Progenitor cell of endocrine pancreas (in vitro differentiated cells): ENCODE measurements around the gene EIF5B. TPM values are rescaled to one million over a fixed set of nuclear protein-coding genes. Genes with fewer than 3 reads are reported as not detected.

Experiments used
- DNase-seq: peaks from one replicate; pipeline ENCODE4 v3.0.0; 2021; ENCODE audit warnings: low spot score; ENCODE audit not compliant: unreplicated experiment
- H3K27ac Mint-ChIP-seq: 2 replicates; pipeline ENCODE4 v1.8.0; 2021; ENCODE audit warnings: mild to moderate bottlenecking, moderate library complexity, mixed read lengths
- H3K27me3 Mint-ChIP-seq: 2 replicates; pipeline ENCODE4 v1.8.0; 2021; ENCODE audit warnings: mixed read lengths
- H3K36me3 Mint-ChIP-seq: 2 replicates; pipeline ENCODE4 v1.8.0; 2022; ENCODE audit warnings: mixed read lengths; ENCODE audit not compliant: insufficient read depth
- H3K4me1 Mint-ChIP-seq: 2 replicates; pipeline ENCODE4 v1.8.0; 2021; ENCODE audit warnings: low read depth, mixed read lengths
- H3K4me3 Mint-ChIP-seq: 2 replicates; pipeline ENCODE4 v1.8.0; 2021; ENCODE audit warnings: low read depth, mild to moderate bottlenecking, moderate library complexity, mixed read lengths
- H3K9me3 Mint-ChIP-seq: 2 replicates; pipeline ENCODE4 v1.8.0; 2021; ENCODE audit warnings: low read depth, mixed read lengths
- total RNA-seq: library from RNA; stranded (reverse); gene quantifications from 2 replicates; pipeline ENCODE4 v1.2.1, GENCODE V29; 2021
- TF ChIP-seq, protein P1 (sequence below): fragments of 200-600 bp; sonication (generic); IDR thresholded peaks from one replicate; pipeline ENCODE4 v1.5.0; 2021; ENCODE audit warnings: antibody characterized with exemption, mild to moderate bottlenecking; ENCODE audit not compliant: unreplicated experiment

The EIF5B gene
- total RNA-seq, 1 donor from 2014 or later: 40.1 TPM

DNA sequence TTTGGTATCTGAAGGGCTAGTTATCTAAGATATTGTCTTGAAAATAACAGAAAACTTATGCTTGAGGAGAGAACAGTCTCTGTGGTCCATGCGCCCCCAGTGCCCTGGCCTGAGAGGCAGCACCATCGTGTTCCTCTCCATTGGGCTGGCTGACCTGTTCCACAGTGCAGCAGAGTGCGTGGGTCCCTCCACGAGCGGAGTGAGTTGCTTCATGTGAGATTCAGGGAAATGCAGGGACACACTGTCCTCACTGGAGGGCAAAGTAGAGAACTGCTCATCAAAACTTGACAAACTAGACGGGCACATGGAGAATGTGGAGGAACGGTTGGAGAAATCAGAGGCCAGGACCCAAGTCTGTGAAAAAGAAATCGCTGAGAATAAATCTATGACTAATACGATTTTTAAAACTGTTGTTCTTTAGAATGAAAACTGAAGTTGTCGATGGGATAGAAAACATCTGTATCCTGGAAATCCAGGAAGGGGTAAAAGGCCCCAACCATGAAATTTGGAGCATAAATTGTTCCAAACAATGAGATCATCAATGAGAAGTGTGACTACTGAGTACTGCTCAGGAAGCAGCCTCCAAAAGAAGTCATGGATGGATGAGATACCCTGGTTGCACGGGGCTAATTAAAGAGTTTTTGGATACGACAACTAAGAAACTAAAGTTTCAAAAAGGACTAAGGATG is 94.5 kb downstream of the EIF5B start:
- Mint-ChIP-seq H3K4me1 (no peaks in the 10 kb centered on the region), H3K9me3 (no peaks in the 10 kb centered on the region), H3K4me3 (no peak overlapping the region), H3K27ac (no peak overlapping the region), H3K27me3 (no peaks in the 10 kb centered on the region), H3K36me3 (peaks cover 9% of the 10 kb centered on the region)
- TF ChIP-seq, protein P1, sequence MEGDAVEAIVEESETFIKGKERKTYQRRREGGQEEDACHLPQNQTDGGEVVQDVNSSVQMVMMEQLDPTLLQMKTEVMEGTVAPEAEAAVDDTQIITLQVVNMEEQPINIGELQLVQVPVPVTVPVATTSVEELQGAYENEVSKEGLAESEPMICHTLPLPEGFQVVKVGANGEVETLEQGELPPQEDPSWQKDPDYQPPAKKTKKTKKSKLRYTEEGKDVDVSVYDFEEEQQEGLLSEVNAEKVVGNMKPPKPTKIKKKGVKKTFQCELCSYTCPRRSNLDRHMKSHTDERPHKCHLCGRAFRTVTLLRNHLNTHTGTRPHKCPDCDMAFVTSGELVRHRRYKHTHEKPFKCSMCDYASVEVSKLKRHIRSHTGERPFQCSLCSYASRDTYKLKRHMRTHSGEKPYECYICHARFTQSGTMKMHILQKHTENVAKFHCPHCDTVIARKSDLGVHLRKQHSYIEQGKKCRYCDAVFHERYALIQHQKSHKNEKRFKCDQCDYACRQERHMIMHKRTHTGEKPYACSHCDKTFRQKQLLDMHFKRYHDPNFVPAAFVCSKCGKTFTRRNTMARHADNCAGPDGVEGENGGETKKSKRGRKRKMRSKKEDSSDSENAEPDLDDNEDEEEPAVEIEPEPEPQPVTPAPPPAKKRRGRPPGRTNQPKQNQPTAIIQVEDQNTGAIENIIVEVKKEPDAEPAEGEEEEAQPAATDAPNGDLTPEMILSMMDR: no peak
- DNase-seq: no peak

DNA sequence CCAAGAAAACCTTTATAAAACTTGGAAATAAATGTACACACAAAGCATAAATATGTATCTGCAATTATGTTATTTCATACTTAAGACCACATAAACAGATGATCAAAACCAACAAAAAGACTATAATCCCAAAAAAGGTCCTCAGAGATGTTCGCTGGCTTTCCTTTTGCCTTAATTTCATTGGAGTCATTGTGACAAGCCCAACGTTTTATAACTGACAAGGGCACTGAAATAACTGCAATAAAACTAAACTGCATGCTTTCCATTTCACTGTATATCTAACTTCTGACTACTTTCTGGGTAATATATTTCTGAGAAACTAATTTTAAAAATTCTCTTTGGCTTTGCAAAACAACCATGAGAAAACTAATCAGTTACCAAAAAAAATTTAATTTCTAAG is 96.2 kb downstream of the EIF5B start:
- H3K36me3 Mint-ChIP-seq: peaks cover 9% of the 10 kb centered on the region
- no peak overlapping the region for H3K4me3 Mint-ChIP-seq
- TF ChIP-seq, protein P1: no peak
- H3K27me3 Mint-ChIP-seq: no peaks in the 10 kb centered on the region
- H3K4me1 Mint-ChIP-seq: no peaks in the 10 kb centered on the region
- no peaks in the 10 kb centered on the region for H3K9me3 Mint-ChIP-seq
- DNase-seq: no peak
- H3K27ac Mint-ChIP-seq: no peak overlapping the region

DNA sequence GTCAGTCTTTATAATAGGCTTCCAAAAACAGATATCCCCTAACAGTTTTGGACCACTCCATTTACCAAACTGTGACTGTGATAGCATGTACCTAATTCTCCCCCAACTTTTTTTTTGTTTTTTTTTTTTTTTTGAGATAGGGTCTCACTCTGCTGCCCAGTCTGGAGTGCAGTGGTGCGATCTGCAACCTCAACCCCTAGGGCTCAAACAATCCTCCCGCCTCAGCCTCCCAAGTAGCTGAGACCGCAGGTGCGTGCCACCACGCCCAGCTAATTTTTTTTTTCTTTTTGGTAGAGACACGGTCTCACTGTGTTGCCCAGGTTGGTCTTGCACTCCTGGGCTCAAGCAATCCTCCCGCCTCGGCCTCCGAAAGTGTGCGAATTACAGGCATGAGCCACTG is 99.7 kb downstream of the EIF5B start:
- H3K27me3 Mint-ChIP-seq: no peaks in the 10 kb centered on the region
- H3K4me1 Mint-ChIP-seq: no peaks in the 10 kb centered on the region
- TF ChIP-seq, protein P1: no peak
- H3K9me3 Mint-ChIP-seq: no peaks in the 10 kb centered on the region
- no peak for DNase-seq
- no peaks in the 10 kb centered on the region for H3K36me3 Mint-ChIP-seq
- H3K27ac Mint-ChIP-seq: no peak overlapping the region
- H3K4me3 Mint-ChIP-seq: no peak overlapping the region

DNA sequence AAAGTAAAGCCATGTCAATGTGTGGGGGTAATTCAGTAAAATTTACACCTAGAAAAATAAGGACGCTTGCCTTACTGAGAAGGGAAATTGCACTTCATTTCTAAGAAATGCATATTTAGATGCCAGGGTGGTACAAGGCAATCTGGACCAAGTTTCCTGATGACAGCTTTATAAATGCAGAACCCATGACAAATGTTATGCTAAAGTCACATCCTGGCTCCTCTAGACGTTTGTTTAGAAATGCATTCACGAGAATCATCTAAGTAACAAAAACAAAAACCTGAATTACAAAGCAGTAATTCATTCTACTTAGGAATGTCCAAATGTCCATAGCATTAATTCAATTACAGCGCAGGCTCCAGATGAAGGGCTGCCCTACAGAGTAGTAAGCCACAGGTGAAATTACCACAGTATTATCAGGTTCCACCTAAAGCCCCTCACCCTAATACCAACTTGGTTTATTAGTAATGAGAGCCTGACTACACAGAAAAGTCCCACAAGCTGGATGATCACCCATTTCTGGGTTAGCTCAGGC is 102.8 kb downstream of the EIF5B start:
- H3K27me3 Mint-ChIP-seq: no peaks in the 10 kb centered on the region
- H3K9me3 Mint-ChIP-seq: no peaks in the 10 kb centered on the region
- no peak overlapping the region for H3K27ac Mint-ChIP-seq
- peaks cover 4% of the 10 kb centered on the region for H3K36me3 Mint-ChIP-seq
- H3K4me3 Mint-ChIP-seq: no peak overlapping the region
- no peaks in the 10 kb centered on the region for H3K4me1 Mint-ChIP-seq
- DNase-seq: no peak
- TF ChIP-seq, protein P1: no peak

DNA sequence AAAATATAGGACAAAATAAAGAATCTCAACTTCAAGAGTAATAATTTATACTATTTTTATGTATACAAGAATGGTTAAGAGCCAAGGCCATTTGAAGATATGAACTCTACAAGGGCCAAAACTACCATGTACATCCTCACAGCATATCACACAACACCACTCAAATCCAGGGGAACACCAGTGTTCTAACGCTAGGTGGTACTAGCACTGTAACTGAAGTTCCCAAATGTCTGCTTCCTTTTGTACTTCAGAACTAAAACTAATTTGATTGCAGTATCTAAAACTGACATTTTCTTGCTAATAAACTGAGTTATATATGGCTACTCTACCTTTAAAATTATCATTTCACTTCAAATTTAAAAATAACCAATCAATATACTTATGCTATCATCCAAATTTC is 105.6 kb downstream of the EIF5B start:
- no peaks in the 10 kb centered on the region for H3K27me3 Mint-ChIP-seq
- no peak overlapping the region for H3K27ac Mint-ChIP-seq
- H3K9me3 Mint-ChIP-seq: no peaks in the 10 kb centered on the region
- TF ChIP-seq, protein P1: peak; percentile 30
- no peaks in the 10 kb centered on the region for H3K4me1 Mint-ChIP-seq
- DNase-seq: no peak
- peaks cover 7% of the 10 kb centered on the region for H3K36me3 Mint-ChIP-seq
- no peak overlapping the region for H3K4me3 Mint-ChIP-seq
